Glutamatergic neuron (in vitro differentiated cells): ENCODE results near the gene NXPE4. TPM values are rescaled to one million over a fixed set of nuclear protein-coding genes. Genes with fewer than 3 reads are reported as not detected.

Experiments used
- DNase-seq: peaks from one replicate; pipeline ENCODE4 v3.0.0; 2022
- H3K27ac Mint-ChIP-seq: one replicate; pipeline ENCODE4 v1.8.0; 2020; ENCODE audit warnings: mild to moderate bottlenecking, mixed read lengths, inconsistent platforms; ENCODE audit not compliant: unreplicated experiment
- H3K27me3 Mint-ChIP-seq: one replicate; pipeline ENCODE4 v1.8.0; 2020; ENCODE audit warnings: mild to moderate bottlenecking, moderate library complexity, mixed read lengths, inconsistent platforms; ENCODE audit not compliant: unreplicated experiment
- H3K36me3 Mint-ChIP-seq: one replicate; pipeline ENCODE4 v1.8.0; 2020; ENCODE audit warnings: mild to moderate bottlenecking, mixed read lengths, inconsistent platforms; ENCODE audit not compliant: unreplicated experiment
- H3K4me1 Mint-ChIP-seq: one replicate; pipeline ENCODE4 v1.8.0; 2020; ENCODE audit warnings: mild to moderate bottlenecking, low read depth, mixed read lengths, inconsistent platforms; ENCODE audit not compliant: unreplicated experiment
- H3K4me3 Mint-ChIP-seq: one replicate; pipeline ENCODE4 v1.8.0; 2020; ENCODE audit warnings: mild to moderate bottlenecking, mixed read lengths, inconsistent platforms; ENCODE audit not compliant: unreplicated experiment
- H3K9me3 Mint-ChIP-seq: one replicate; pipeline ENCODE4 v1.8.0; 2020; ENCODE audit warnings: mild to moderate bottlenecking, moderate library complexity, mixed read lengths, inconsistent platforms; ENCODE audit not compliant: unreplicated experiment
- CTCF ChIP-seq: fragments of 200-600 bp; sonication (generic); IDR thresholded peaks from one replicate; pipeline ENCODE4 v1.5.0; 2021; ENCODE audit not compliant: partially characterized antibody, unreplicated experiment
- total RNA-seq: library from RNA; stranded (reverse); fragmentation: NEBNext Ultra II Directional; extraction: Animal tissue kit (Norgen Biotek cat#: 25700); gene quantifications from one replicate; pipeline ENCODE4 v1.2.1, GENCODE V29; 2021; ENCODE audit not compliant: unreplicated experiment

The NXPE4 gene
- total RNA-seq, 1 donor from 2014 or later = not detected

- Mint-ChIP-seq H3K27ac (no peak overlapping the region), H3K27me3 (no peaks in the 10 kb centered on the region), H3K9me3 (no peaks in the 10 kb centered on the region), H3K36me3 (no peaks in the 10 kb centered on the region), H3K4me1 (no peaks in the 10 kb centered on the region), H3K4me3 (no peak overlapping the region)
- DNase-seq = no peak
- TF ChIP-seq CTCF = no peak
Measured at GRCh38 chr11:114556135-114556534, 39.5 kb downstream of the NXPE4 start.

- no peaks in the 10 kb centered on the region for H3K36me3 Mint-ChIP-seq
- no peak for DNase-seq
- H3K27ac Mint-ChIP-seq = no peak overlapping the region
- no peak overlapping the region for H3K4me3 Mint-ChIP-seq
- no peaks in the 10 kb centered on the region for H3K9me3 Mint-ChIP-seq
- no peaks in the 10 kb centered on the region for H3K4me1 Mint-ChIP-seq
- TF ChIP-seq CTCF = no peak
- H3K27me3 Mint-ChIP-seq = no peaks in the 10 kb centered on the region
Measured at GRCh38 chr11:114553642-114554041, 41.9 kb downstream of the NXPE4 start.

- H3K4me1 Mint-ChIP-seq = no peaks in the 10 kb centered on the region
- no peak for TF ChIP-seq CTCF
- H3K27ac Mint-ChIP-seq = no peak overlapping the region
- H3K27me3 Mint-ChIP-seq = no peaks in the 10 kb centered on the region
- DNase-seq = no peak
- H3K9me3 Mint-ChIP-seq = no peaks in the 10 kb centered on the region
- H3K4me3 Mint-ChIP-seq = no peak overlapping the region
- no peaks in the 10 kb centered on the region for H3K36me3 Mint-ChIP-seq
Measured at GRCh38 chr11:114551060-114551459, 44.5 kb downstream of the NXPE4 start.

- no peak for TF ChIP-seq CTCF
- Mint-ChIP-seq H3K9me3 (no peaks in the 10 kb centered on the region), H3K36me3 (no peaks in the 10 kb centered on the region), H3K4me3 (no peak overlapping the region), H3K4me1 (no peaks in the 10 kb centered on the region), H3K27ac (no peak overlapping the region), H3K27me3 (no peaks in the 10 kb centered on the region)
- no peak for DNase-seq
Measured at GRCh38 chr11:114525682-114526081, 69.9 kb downstream of the NXPE4 start.

GRCh38 chr11:114524122-114524521, 71.5 kb downstream of the NXPE4 start:
- Mint-ChIP-seq H3K36me3 (no peaks in the 10 kb centered on the region), H3K9me3 (no peaks in the 10 kb centered on the region), H3K4me1 (no peaks in the 10 kb centered on the region), H3K4me3 (no peak overlapping the region), H3K27ac (no peak overlapping the region), H3K27me3 (no peaks in the 10 kb centered on the region)
- DNase-seq = no peak
- no peak for TF ChIP-seq CTCF
